LHCN-M2 (cell line): ENCODE data around the gene HADHA. TPM values are rescaled to one million over a fixed set of nuclear protein-coding genes. Genes with fewer than 3 reads are reported as not detected.
A peak's percentile ranks its signal among the peaks of the same experiment; 100 is the strongest.
"Not testable (repeated sequence)": the region's sequence is repeated elsewhere in the genome, so short reads cannot be mapped to it uniquely, and the experiment has no call there.

Experiments used
- DNase-seq: peaks from one replicate; pipeline ENCODE4 v3.0.0-alpha.2; 2012; ENCODE audit warnings: low read depth
- polyA plus RNA-seq: library from polyadenylated mRNA; unstranded; fragments of >200 nt; gene quantifications from one replicate; pipeline ENCODE4 v1.2.1, GENCODE V29; 2012; ENCODE audit warnings: missing spikeins
- total RNA-seq: library from RNA; depleted of rRNA; stranded (reverse); fragments of >200 nt; gene quantifications from 2 replicates; pipeline ENCODE4 v1.2.3, GENCODE V29; 2014; rRNA removed

Gene HADHA
- 122 and 127 TPM in 2 replicates for total RNA-seq
- 120 TPM for polyA plus RNA-seq

DNA sequence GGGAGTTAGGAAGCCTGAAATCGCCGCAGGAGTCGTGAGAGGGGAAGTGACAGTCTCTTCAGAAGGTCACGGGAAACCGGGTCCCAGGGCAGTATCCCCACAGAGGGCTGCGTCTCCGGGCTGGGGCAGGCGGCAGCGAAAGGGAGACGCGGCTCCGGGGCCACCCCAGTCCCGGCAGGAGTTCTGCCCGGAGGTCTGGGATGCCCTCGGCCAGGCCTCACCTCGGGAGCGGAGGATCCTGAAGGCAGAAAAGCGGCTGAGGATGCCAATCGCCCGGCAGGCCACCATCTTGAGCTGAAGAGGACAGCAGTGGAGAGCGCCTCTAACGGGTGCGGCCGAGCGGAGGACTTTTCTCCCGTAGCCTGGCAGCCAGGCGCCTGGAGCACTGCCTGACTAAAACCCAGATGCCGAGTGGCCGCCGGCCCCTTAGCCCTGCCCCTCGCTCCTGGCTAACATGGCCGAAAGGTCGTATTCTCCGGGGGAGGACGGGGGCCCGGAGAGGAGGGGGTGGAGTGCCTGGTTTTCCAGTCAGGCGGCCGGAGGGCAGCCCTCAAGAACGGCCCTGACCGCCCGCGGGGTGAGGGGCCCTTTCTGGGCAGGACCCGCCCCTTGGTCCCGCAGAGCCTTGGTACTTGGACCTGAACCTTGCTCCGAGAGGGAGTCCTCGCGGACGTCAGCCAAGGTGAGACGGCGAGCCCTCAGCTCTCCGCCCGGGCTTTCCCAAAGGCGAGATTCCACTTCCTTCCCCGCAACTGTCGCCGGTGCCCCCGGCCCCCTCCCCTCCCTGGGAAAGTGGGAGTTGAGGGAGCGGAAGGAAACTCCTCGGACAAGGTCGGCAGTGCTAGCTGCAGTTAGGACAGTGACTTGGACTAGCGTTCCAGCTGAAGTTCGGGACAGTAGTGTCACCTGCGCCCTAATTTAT is at the start of gene HADHA, which contains the start of gene HADHB:
TSS of gene HADHA (minus strand) at position 324 of the 922 bp plus-strand sequence. CDS start at position 288, 36 bp downstream.
TSS of gene HADHB (plus strand) at position 631 of the 922 bp plus-strand sequence. CDS start 9,316 bp downstream, outside the sequence.
- DNase-seq, result peak; percentile 93

DNA sequence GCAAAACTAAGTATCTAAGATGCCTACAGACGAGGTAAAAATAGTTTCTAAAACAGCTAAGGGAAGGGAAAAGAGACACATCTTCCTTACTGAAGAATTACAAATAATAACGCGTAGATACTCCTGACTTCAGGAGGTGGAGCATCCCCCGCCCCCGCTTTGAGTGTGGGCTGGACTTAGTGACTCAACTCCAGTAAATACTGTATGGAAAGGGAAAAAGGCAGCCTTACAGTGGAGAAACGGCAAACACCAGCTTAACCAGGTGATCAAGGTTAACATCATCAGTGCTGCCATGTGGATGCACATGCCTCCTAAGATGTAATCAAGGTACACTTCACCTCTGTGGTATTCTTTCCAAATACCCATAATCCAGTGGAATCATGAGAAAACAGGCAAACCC is 48.2 kb upstream of the HADHA start:
- peak; percentile 20 for DNase-seq

DNA sequence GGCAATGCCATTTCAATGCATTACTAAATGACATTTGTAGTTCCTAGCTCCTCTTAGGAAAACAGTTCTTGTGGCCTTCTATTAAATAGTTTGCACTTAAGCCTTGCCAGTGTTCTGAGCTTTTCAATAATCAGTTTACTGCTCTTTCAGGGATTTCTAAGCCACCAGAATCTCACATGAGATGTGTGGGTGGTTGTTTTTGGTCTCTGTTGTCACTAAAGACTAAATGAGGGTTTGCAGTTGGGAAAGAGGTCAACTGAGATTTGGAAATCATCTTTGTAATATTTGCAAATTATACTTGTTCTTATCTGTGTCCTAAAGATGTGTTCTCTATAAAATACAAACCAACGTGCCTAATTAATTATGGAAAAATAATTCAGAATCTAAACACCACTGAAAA is 45.6 kb upstream of the HADHA start:
- DNase-seq, result no peak

- DNase-seq, result no peak
These were observed 41.5 kb upstream of the HADHA start for GRCh38 chr2:26285931-26286330.

GRCh38 chr2:26284132-26284531 is 39.7 kb upstream of the HADHA start:
- peak; percentile 54 for DNase-seq

DNA sequence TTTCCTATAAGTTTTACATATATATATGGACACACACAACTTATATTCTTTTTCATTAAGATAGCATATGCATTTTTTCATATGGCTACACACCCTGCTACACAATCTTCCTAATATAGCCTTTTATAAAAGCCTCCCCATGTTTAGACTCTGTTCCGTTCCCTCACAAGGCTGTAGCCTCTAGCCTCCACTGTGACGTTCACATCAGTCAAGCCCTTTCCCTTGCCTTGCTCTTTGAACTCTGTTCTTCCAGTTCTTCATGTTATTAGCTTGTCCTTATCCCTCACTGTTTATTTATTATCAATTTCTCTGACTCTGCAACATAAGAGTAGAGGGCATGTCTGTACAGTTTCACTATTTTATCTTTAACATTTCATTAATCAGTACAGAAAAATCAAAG is 39.2 kb upstream of the HADHA start:
- no peak for DNase-seq

- DNase-seq, result no peak
These were observed 36.8 kb upstream of the HADHA start for GRCh38 chr2:26281226-26281625.

DNA sequence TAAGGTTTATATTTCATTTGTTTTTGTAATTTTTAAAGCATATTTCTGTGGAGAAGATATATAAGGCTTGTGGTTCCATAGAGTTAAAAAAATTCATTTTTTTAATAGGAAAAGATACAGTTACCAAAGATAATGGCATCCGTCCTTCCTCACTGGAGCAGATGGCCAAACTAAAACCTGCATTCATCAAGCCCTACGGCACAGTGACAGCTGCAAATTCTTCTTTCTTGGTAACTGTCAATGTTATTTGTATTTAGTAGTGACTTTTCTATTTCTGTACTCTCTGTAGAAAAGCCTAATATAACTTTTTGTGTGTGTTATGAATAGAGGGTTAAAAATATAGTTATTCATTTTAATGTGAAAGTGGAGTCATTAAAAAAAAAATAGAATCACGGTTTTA is 35.5 kb upstream of the HADHA start:
- peak; percentile 34 for DNase-seq

DNA sequence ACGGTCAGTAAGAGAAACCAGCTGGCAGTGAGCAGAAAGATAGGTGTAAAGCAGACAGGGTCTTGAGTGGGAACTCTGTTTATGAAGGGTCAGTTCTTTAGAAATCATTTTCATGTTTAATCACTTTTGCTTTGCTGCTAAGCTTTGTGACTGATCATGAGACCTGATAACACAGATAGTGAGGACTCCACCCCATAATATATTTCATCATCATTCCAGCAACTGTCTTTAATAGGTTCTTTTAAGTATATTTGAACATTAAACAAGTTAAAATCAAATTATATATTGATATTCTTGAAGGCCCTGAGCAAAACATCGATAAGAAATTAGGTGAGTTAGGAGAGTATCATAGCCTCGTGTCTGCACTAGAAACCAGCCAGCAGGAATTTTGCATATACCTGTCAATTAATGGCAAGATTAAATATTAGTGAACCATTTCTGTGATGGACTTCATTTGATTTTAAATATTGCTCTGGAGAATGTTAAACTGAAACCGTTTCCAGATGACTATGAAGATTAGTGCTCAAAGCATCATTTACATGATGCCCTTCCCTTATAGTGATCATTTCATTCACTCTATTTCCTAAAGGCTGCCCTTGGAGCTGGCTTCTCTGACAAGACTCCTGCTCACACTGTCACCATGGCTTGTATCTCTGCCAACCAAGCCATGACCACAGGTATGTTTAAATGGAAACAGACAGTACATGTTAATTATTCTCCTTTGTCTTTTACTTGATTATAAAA is 32.2 kb upstream of the HADHA start:
- no peak for DNase-seq

GRCh38 chr2:26274058-26274613 is 29.7 kb upstream of the HADHA start:
- DNase-seq, result peak; percentile 94

DNA sequence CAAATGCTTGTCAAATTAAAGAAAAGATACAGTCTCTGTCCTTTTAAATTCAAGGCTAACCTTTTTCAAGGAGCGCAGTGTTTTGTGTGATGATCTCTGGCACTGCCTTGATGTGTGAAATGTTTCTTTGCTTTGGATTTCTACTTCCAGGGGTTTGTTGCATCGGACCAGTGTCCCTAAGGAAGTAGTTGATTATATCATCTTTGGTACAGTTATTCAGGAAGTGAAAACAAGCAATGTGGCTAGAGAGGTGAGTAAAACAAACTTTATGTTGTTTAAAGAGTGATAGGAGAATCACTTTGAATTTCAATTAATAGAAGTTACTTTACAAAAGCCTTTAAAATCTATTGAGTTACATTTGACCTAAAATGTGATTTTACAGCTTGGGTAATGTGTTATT is 29.1 kb upstream of the HADHA start:
- DNase-seq, result peak; percentile 19

- no peak for DNase-seq
These were observed 25.9 kb upstream of the HADHA start for GRCh38 chr2:26270373-26270772.

- peak; percentile 48 for DNase-seq
These were observed 25.2 kb upstream of the HADHA start for GRCh38 chr2:26269571-26270158.

DNA sequence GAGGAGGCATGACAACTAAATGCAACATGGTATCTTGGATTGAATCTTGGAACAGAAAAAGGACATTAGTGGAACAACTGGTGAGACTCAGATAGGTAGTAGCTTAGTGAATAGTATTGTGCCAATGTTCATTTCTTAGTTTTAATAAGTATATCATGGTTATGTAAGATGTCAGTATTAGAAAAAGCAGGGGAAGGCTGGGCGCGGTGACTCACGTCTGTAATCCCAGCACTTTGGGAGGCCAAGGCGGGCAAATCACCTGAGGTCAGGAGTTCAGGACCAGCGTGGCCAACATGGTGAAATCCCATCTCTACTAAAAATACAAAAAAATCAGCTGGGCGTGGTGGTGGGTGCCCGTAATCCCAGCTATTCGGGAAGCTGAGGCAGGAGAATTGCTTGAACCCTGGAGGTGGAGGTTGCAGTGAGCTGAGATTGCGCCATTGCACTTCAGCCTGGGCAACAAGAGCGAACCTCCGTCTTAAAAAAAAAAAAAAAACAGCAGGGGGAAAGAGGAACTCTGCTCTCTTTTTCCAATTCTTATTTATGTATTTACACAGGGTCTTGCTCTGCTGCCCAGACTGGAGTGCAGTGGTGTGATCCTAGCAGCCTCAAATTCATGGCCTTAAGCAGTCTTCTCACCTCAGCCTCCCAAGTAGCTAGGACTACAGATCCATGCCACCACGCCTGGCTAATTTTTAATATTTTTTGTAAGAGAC is 24.4 kb upstream of the HADHA start:
- not testable (repeated sequence) for DNase-seq

DNA sequence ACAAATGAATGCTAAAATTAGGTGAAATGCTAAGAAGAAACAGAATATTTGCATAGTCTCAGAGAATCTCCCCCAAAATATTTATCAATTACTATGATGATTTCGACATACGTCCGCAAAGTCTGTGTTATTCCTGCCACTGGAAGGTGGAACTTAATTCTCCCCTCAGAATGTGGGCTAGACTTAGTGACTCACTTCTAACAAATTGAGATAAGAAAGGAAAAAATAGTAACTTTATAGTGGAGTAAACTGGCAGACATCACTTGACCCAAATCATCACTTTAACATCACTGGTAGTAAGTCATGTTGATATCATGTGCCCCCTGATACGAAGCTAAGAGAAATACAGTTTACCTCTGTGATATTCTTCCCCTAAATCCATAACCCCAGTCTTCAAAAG is 23.8 kb upstream of the HADHA start:
- DNase-seq, result peak; percentile 24

- not testable (repeated sequence) for DNase-seq
These were observed 14.4 kb upstream of the HADHA start for GRCh38 chr2:26258836-26259235.

- DNase-seq, result no peak
These were observed 11.4 kb upstream of the HADHA start for GRCh38 chr2:26255759-26256384.

- peak; percentile 51 for DNase-seq
These were observed 7.5 kb upstream of the HADHA start for GRCh38 chr2:26251893-26252292.

- DNase-seq, result no peak
These were observed 5.2 kb upstream of the HADHA start for GRCh38 chr2:26249625-26250024.

GRCh38 chr2:26246818-26247217 is 2.4 kb upstream of the HADHA start:
- DNase-seq, result peak; percentile 47

GRCh38 chr2:26245810-26246209 is 1.4 kb upstream of the HADHA start:
- DNase-seq, result no peak
